K562 (cell line): ENCODE data around the gene CDC20. TPM values are rescaled to one million over a fixed set of nuclear protein-coding genes. Genes with fewer than 3 reads are reported as not detected.

Source experiments
- ADNP ChIP-seq: fragments of 200-800 bp; sonication (Bioruptor generic); IDR thresholded peaks from 2 replicates; pipeline ENCODE4 v1.6.1; 2016; ENCODE audit warnings: missing genetic modification characterization, missing compliant biosample characterization
- CBFA2T3 ChIP-seq: fragments of 450-650 bp; IDR thresholded peaks from 2 replicates; pipeline ENCODE4 v1.6.1; 2017
- DNMT1 ChIP-seq: fragments of 450-650 bp; IDR thresholded peaks from 2 replicates; pipeline ENCODE4 v1.6.1; 2016; ENCODE audit warnings: antibody characterized with exemption, mild to moderate bottlenecking
- E2F6 ChIP-seq, 2 experiments: IDR thresholded peaks; 2 replicates each; pipeline ENCODE4 v1.6.1; 2011; ENCODE audit warnings: borderline replicate concordance in 1 of 2, control low read depth in 1 of 2, low read depth in 1 of 2, low read length in 1 of 2, mild to moderate bottlenecking in 1 of 2, mixed read lengths in 1 of 2, moderate library complexity in 1 of 2; ENCODE audit not compliant: insufficient read depth in 1 of 2, insufficient read length in 1 of 2, poor library complexity in 1 of 2, severe bottlenecking in 1 of 2; ENCODE audit errors: extremely low read depth in 1 of 2
- FOXK1 ChIP-seq: sonication (generic); formaldehyde crosslinking; IDR thresholded peaks from 2 replicates; pipeline ENCODE4 v1.8.0; 2022; ENCODE audit warnings: missing genetic modification reagents, mild to moderate bottlenecking, borderline replicate concordance
- HMG20B ChIP-seq: fragments of 250-450 bp; sonication (Bioruptor Pico); IDR thresholded peaks from 2 replicates; pipeline ENCODE4 v1.5.0; 2021; ENCODE audit warnings: mild to moderate bottlenecking
- KLF6 ChIP-seq: fragments of 250-450 bp; sonication (Bioruptor Pico); IDR thresholded peaks from 2 replicates; pipeline ENCODE4 v1.4.0; 2020; ENCODE audit warnings: mild to moderate bottlenecking, moderate library complexity, borderline replicate concordance
- RREB1 ChIP-seq: fragments of 250-450 bp; sonication (Bioruptor Pico); IDR thresholded peaks from 2 replicates; pipeline ENCODE4 v1.4.0; 2020
- SMARCE1 ChIP-seq: fragments of 450-650 bp; IDR thresholded peaks from 2 replicates; pipeline ENCODE4 v1.7.1; 2016; ENCODE audit warnings: mild to moderate bottlenecking
- TCF7 ChIP-seq: sonication (generic); IDR thresholded peaks from 2 replicates; pipeline ENCODE4 v1.6.1; 2016; ENCODE audit warnings: antibody characterized with exemption, borderline replicate concordance
- U2AF1 ChIP-seq: fragments of 200-400 bp; formaldehyde crosslinking; optimal IDR thresholded peaks from 2 replicates; pipeline ENCODE3; 2017; ENCODE audit warnings: mild to moderate bottlenecking, low read depth, low read length, moderate library complexity
- ZNF146 ChIP-seq: IDR thresholded peaks from one replicate; pipeline ENCODE4 v1.6.1; 2018; ENCODE audit warnings: missing compliant biosample characterization; ENCODE audit not compliant: unreplicated experiment
- ZNF511 ChIP-seq: sonication (generic); formaldehyde crosslinking; IDR thresholded peaks from 2 replicates; pipeline ENCODE4 v1.8.0; 2022; ENCODE audit warnings: mild to moderate bottlenecking, missing genetic modification reagents
- ZNF518B ChIP-seq: fragments of 250-450 bp; sonication (Bioruptor Pico); IDR thresholded peaks from 2 replicates; pipeline ENCODE4 v1.5.0; 2021; ENCODE audit warnings: mild to moderate bottlenecking, moderate library complexity
- polyA plus RNA-seq, 8 experiments: library from polyadenylated mRNA; depleted of rRNA in 4 of 8; stranded (reverse) in 5 of 8; unstranded in 3 of 8; fragments of >200 nt; fragmentation: Nextera tagmentation in 2 of 8; fragmentation: Illumina TruSeq in 1 of 8; extraction: Ambion mirVana in 2 of 8; extraction: Trizol in 1 of 8; gene quantifications; 2 replicates each; pipeline versions ENCODE4 v1.2.1 to v1.2.3, GENCODE V29; 2011 to 2014; ENCODE audit warnings: inconsistent platforms in 1 of 8, missing spikeins in 1 of 8
- total RNA-seq, 7 experiments: library from RNA; depleted of rRNA in 6 of 7; stranded (reverse); fragments of >200 nt in 6 of 7; fragmentation: Illumina TruSeq in 2 of 7; extraction: Trizol in 2 of 7; gene quantifications; 2 replicates each; pipeline versions ENCODE4 v1.2.1 to v1.2.3, GENCODE V29; 2011 to 2021; ENCODE audit warnings: low replicate concordance in 1 of 7

Gene CDC20
- total and polyA plus RNA-seq, 9 of the 15 experiments (the other 6 are each of a cell fraction or from before 2014, with no cell fraction given): 45.2 to 224 (median 121) TPM

- no peak for TF ChIP-seq ZNF518B (CRISPR knock-in tag)
- no peak for TF ChIP-seq DNMT1
- peak; percentile 32 for TF ChIP-seq ZNF146 (CRISPR knock-in tag)
- no peak for TF ChIP-seq HMG20B (CRISPR knock-in tag)
- no peak for TF ChIP-seq TCF7
- no peak for TF ChIP-seq ADNP (tag)
- peak; percentile 78 for TF ChIP-seq U2AF1
- peak; percentile 66 to 87 for TF ChIP-seq E2F6 (IDR thresholded peaks at IDR 0.05; ENCODE audit: borderline replicate concordance in 1 of 2, extremely low read depth in 1 of 2, insufficient read depth in 1 of 2, insufficient read length in 1 of 2, low read depth in 1 of 2, low read length in 1 of 2, poor library complexity in 1 of 2, severe bottlenecking in 1 of 2)
- TF ChIP-seq CBFA2T3: peak; percentile 94
- TF ChIP-seq RREB1 (CRISPR knock-in tag): 0 out of 2 replicates have a peak, but pooled peaks have one; percentile 15
- TF ChIP-seq FOXK1 (CRISPR knock-in tag): peak; percentile 59; the same call in 1 of the 2 replicates
- TF ChIP-seq ZNF511 (CRISPR knock-in tag): peak; percentile 44
- TF ChIP-seq KLF6 (CRISPR knock-in tag): no peak
- TF ChIP-seq SMARCE1: peak; percentile 68
Measured at GRCh38 chr1:43367026-43367903, 8.5 kb downstream of the CDC20 start (continued).
